ENCODE results near the gene WDR64. TPM values are rescaled to one million over a fixed set of nuclear protein-coding genes. Genes with fewer than 3 reads are reported as not detected.

WDR64 gene
- total RNA-seq, 2 donors from 2014 or later: not detected

DNA sequence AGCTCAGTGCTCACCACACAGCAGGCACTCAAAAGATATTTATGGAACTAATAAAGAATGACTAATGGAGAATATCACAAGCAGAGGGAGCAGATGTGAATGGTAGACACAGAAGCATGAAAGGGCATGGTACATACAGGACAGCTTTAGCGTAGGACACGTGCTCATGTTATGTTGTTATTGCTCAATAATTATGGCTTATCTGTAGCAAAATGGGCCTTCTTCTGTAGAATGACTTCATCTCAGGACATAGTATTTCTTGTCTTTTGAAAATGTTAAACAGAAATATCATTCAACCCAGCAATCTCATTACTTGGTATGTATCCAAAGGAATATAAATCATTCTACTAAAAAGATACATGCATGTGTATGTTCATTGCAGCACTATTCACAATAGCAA is 137.0 kb downstream of the WDR64 start:
- Histone ChIP-seq H3K27me3 (ENCODE audit: control insufficient read depth, insufficient read depth, low read length, poor library complexity, severe bottlenecking) (peaks cover 29% of the 10 kb centered on the region), H3K9ac (ENCODE audit: extremely low read depth, low read length, poor library complexity, severe bottlenecking) (no peak overlapping the region), H3K4me3 (ENCODE audit: low read length) (no peak overlapping the region), H3K9me3 (ENCODE audit: control insufficient read depth, low read length) (no peaks in the 10 kb centered on the region), H3K36me3 (ENCODE audit: control insufficient read depth, insufficient read depth, low read length) (no peaks in the 10 kb centered on the region), H3K4me1 (ENCODE audit: control insufficient read depth, insufficient read depth, low read length) (no peaks in the 10 kb centered on the region), H3K27ac (ENCODE audit: low read depth, low read length) (no peak overlapping the region)
- Mint-ChIP-seq H3K27me3 (ENCODE audit: insufficient read depth) (peaks cover 29% of the 10 kb centered on the region), H3K36me3 (ENCODE audit: low read depth) (no peaks in the 10 kb centered on the region), H3K9me3 (no peaks in the 10 kb centered on the region), H3K4me3 (no peak overlapping the region), H3K27ac (no peak overlapping the region), H3K4me1 (no peaks in the 10 kb centered on the region)
- TF ChIP-seq CTCF (conservative IDR thresholded peaks at IDR 0.05): no peak
- no peak for DNase-seq
- WGBS, 2 experiments (ENCODE audit: insufficient coverage in 1 of 2, insufficient read length in 1 of 2): 94 to 100% methylated on average over 2 of the region's 2 CpGs

- no peak for DNase-seq
- Mint-ChIP-seq H3K9me3 (no peaks in the 10 kb centered on the region), H3K4me3 (no peak overlapping the region), H3K36me3 (ENCODE audit: low read depth) (no peaks in the 10 kb centered on the region), H3K27ac (no peak overlapping the region), H3K4me1 (no peaks in the 10 kb centered on the region), H3K27me3 (ENCODE audit: insufficient read depth) (no peaks in the 10 kb centered on the region)
- WGBS, 2 experiments (ENCODE audit: insufficient coverage in 1 of 2, insufficient read length in 1 of 2): 86 to 97% methylated on average over 1 of the region's 1 CpG
- Histone ChIP-seq H3K9me3 (ENCODE audit: control insufficient read depth, low read length) (no peaks in the 10 kb centered on the region), H3K27me3 (ENCODE audit: control insufficient read depth, insufficient read depth, low read length, poor library complexity, severe bottlenecking) (peaks cover 9% of the 10 kb centered on the region), H3K4me1 (ENCODE audit: control insufficient read depth, insufficient read depth, low read length) (no peaks in the 10 kb centered on the region), H3K4me3 (ENCODE audit: low read length) (no peak overlapping the region), H3K36me3 (ENCODE audit: control insufficient read depth, insufficient read depth, low read length) (no peaks in the 10 kb centered on the region), H3K27ac (ENCODE audit: low read depth, low read length) (no peak overlapping the region), H3K9ac (ENCODE audit: extremely low read depth, low read length, poor library complexity, severe bottlenecking) (no peak overlapping the region)
- TF ChIP-seq CTCF (conservative IDR thresholded peaks at IDR 0.05): no peak
Measured at GRCh38 chr1:241799416-241799815, 147.3 kb downstream of the WDR64 start.

GRCh38 chr1:241800640-241801039 is 148.6 kb downstream of the WDR64 start:
- H3K4me3 ChIP-seq (ENCODE audit: low read length): no peak overlapping the region
- H3K4me1 Mint-ChIP-seq: no peaks in the 10 kb centered on the region
- H3K36me3 Mint-ChIP-seq (ENCODE audit: low read depth): no peaks in the 10 kb centered on the region
- WGBS, 2 experiments (ENCODE audit: insufficient coverage in 1 of 2, insufficient read length in 1 of 2): 100% methylated on average over 1 of the region's 3 CpGs; no CpG with 5 or more reads in 1 of the 2 experiments
- H3K9ac ChIP-seq (ENCODE audit: extremely low read depth, low read length, poor library complexity, severe bottlenecking): no peak overlapping the region
- no peak for DNase-seq
- no peak overlapping the region for H3K4me3 Mint-ChIP-seq
- no peaks in the 10 kb centered on the region for H3K9me3 ChIP-seq (ENCODE audit: control insufficient read depth, low read length)
- H3K27ac ChIP-seq (ENCODE audit: low read depth, low read length): no peak overlapping the region
- H3K36me3 ChIP-seq (ENCODE audit: control insufficient read depth, insufficient read depth, low read length): no peaks in the 10 kb centered on the region
- peaks cover 1% of the 10 kb centered on the region for H3K27me3 Mint-ChIP-seq (ENCODE audit: insufficient read depth)
- H3K9me3 Mint-ChIP-seq: no peaks in the 10 kb centered on the region
- no peak overlapping the region for H3K27ac Mint-ChIP-seq
- H3K27me3 ChIP-seq (ENCODE audit: control insufficient read depth, insufficient read depth, low read length, poor library complexity, severe bottlenecking): peaks cover 9% of the 10 kb centered on the region
- no peaks in the 10 kb centered on the region for H3K4me1 ChIP-seq (ENCODE audit: control insufficient read depth, insufficient read depth, low read length)
- no peak for TF ChIP-seq CTCF (conservative IDR thresholded peaks at IDR 0.05)
